ENCODE measurements around the gene NUDT16L1. TPM values are rescaled to one million over a fixed set of nuclear protein-coding genes. Genes with fewer than 3 reads are reported as not detected.

NUDT16L1 gene
- total RNA-seq, 1 donor from 2014 or later: 28.9 TPM

DNA sequence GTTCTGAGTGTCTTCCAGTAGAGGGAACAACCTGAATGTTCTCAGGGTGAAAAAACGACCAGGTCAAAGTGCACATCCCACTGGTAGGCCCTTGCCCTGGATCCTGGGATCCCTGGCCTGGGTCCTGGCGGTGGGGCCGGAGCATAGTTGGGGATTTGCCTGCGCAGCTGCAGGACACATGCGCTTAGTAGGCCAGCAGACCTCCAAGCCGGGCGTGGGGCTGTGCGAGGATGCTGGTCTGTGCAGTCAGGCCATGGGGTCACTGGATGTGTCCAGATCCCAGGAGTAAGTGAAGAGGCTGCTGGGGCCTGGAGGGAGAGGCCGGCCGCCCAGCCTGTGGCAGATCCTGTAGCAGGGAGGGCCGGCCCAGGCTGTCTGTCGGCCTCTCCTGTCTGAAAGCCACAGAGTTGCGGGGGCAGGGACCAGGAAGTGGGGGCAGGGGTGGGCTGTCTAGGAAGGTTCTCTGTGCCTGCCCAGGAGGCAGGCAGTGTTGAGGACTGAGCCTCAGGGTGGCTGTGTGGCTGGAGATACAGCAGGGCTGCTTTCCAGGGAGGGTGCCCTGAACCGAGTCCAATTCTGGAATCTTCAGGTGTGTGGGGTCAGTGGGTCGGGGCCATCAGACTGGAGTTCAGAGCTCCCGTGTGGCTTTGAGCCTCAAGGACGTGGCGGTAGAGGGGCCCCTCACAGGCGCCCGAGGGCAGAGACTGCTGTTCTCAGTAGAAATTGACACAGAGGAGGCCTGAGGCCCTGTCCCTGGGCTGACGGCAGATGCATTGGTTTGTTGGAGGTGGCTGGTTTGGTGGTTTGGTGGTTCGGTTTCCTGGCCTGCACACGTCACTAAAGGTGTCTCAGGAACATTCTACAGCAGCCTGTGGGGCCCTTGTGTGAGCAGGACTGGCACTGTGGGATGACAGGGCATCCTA lies 17.2 kb upstream of the NUDT16L1 start:
- H3K36me3 Mint-ChIP-seq (ENCODE audit: unreplicated experiment): peaks cover 14% of the 10 kb centered on the region
- no peaks in the 10 kb centered on the region for H3K4me1 Mint-ChIP-seq (ENCODE audit: unreplicated experiment)
- DNase-seq (ENCODE audit: extremely low spot score, unreplicated experiment): no peak
- H3K4me3 Mint-ChIP-seq (ENCODE audit: unreplicated experiment): no peak overlapping the region
- H3K27ac Mint-ChIP-seq (ENCODE audit: unreplicated experiment): no peak overlapping the region
- no peaks in the 10 kb centered on the region for H3K9me3 Mint-ChIP-seq (ENCODE audit: unreplicated experiment)
- no peaks in the 10 kb centered on the region for H3K27me3 Mint-ChIP-seq (ENCODE audit: unreplicated experiment)
- no peak for TF ChIP-seq CTCF (IDR thresholded peaks at IDR 0.05)

DNA sequence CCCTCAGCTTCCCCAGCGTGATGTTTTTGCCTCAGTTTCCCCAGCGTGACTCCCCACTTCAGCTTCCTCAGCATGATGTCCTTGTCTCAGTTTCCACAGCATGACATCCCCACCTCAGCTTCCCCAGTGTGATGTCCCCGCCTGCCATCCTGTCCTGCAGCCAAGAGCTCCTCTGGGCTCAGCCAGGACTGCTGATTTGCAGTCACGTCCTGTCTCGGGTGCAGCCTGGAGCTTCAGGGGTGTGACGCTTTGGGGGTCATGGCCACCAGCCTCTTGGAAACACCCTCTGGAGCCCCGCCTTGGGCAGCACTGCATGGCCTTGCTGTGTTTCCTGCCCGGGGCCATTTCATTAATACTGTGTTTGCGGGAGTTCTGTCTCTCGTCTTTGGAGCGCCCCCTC lies 16.5 kb upstream of the NUDT16L1 start:
- no peak overlapping the region for H3K27ac Mint-ChIP-seq (ENCODE audit: unreplicated experiment)
- no peak for TF ChIP-seq CTCF (IDR thresholded peaks at IDR 0.05)
- H3K27me3 Mint-ChIP-seq (ENCODE audit: unreplicated experiment): no peaks in the 10 kb centered on the region
- DNase-seq (ENCODE audit: extremely low spot score, unreplicated experiment): no peak
- H3K4me1 Mint-ChIP-seq (ENCODE audit: unreplicated experiment): no peaks in the 10 kb centered on the region
- H3K36me3 Mint-ChIP-seq (ENCODE audit: unreplicated experiment): peaks cover 9% of the 10 kb centered on the region
- H3K9me3 Mint-ChIP-seq (ENCODE audit: unreplicated experiment): no peaks in the 10 kb centered on the region
- H3K4me3 Mint-ChIP-seq (ENCODE audit: unreplicated experiment): no peak overlapping the region

DNA sequence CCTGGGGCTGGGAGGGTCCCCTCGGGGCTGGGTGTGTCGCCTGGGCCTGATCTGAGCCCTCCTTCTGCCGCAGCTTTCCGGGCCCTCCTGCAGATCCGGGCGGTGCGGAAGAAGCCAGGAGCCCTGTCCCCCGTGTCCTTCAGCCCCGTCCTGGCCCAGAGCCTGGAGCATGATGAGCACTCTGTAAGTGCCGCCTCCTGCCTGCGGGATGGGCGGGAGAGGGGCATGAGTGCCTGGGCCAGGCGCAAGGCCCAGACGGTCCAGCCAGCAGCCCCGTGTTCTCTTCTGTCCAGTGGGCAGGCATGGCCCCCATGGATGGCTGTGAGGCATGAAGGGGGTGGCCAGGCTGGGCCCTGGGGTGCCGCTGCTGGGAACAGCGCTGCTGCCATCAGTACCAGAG lies 16.0 kb upstream of the NUDT16L1 start:
- peaks cover 7% of the 10 kb centered on the region for H3K36me3 Mint-ChIP-seq (ENCODE audit: unreplicated experiment)
- no peaks in the 10 kb centered on the region for H3K9me3 Mint-ChIP-seq (ENCODE audit: unreplicated experiment)
- H3K27me3 Mint-ChIP-seq (ENCODE audit: unreplicated experiment): no peaks in the 10 kb centered on the region
- H3K27ac Mint-ChIP-seq (ENCODE audit: unreplicated experiment): no peak overlapping the region
- DNase-seq (ENCODE audit: extremely low spot score, unreplicated experiment): no peak
- no peak for TF ChIP-seq CTCF (IDR thresholded peaks at IDR 0.05)
- no peak overlapping the region for H3K4me3 Mint-ChIP-seq (ENCODE audit: unreplicated experiment)
- no peaks in the 10 kb centered on the region for H3K4me1 Mint-ChIP-seq (ENCODE audit: unreplicated experiment)

- Mint-ChIP-seq H3K9me3 (ENCODE audit: unreplicated experiment) (no peaks in the 10 kb centered on the region), H3K27me3 (ENCODE audit: unreplicated experiment) (no peaks in the 10 kb centered on the region), H3K27ac (ENCODE audit: unreplicated experiment) (no peak overlapping the region), H3K4me3 (ENCODE audit: unreplicated experiment) (no peak overlapping the region), H3K36me3 (ENCODE audit: unreplicated experiment) (peaks cover 7% of the 10 kb centered on the region), H3K4me1 (ENCODE audit: unreplicated experiment) (no peaks in the 10 kb centered on the region)
- no peak for DNase-seq (ENCODE audit: extremely low spot score, unreplicated experiment)
- no peak for TF ChIP-seq CTCF (IDR thresholded peaks at IDR 0.05)
Measured at GRCh38 chr16:4677994-4678393, 15.4 kb upstream of the NUDT16L1 start.

- no peak for TF ChIP-seq CTCF (IDR thresholded peaks at IDR 0.05)
- peaks cover 9% of the 10 kb centered on the region for H3K36me3 Mint-ChIP-seq (ENCODE audit: unreplicated experiment)
- H3K9me3 Mint-ChIP-seq (ENCODE audit: unreplicated experiment): no peaks in the 10 kb centered on the region
- H3K4me3 Mint-ChIP-seq (ENCODE audit: unreplicated experiment): no peak overlapping the region
- no peaks in the 10 kb centered on the region for H3K27me3 Mint-ChIP-seq (ENCODE audit: unreplicated experiment)
- H3K27ac Mint-ChIP-seq (ENCODE audit: unreplicated experiment): no peak overlapping the region
- DNase-seq (ENCODE audit: extremely low spot score, unreplicated experiment): no peak
- no peaks in the 10 kb centered on the region for H3K4me1 Mint-ChIP-seq (ENCODE audit: unreplicated experiment)
Measured at GRCh38 chr16:4678596-4678995, 14.8 kb upstream of the NUDT16L1 start.

Data from osteocyte (in vitro differentiated cells).